ENCODE data around the gene HEPACAM. TPM values are rescaled to one million over a fixed set of nuclear protein-coding genes. Genes with fewer than 3 reads are reported as not detected.

The HEPACAM gene
- total RNA-seq, 1 experiment from 2014 or later, result 0.11 TPM

GRCh38 chr11:124875401-124875800 lies 60.4 kb downstream of the HEPACAM start:
- H3K27ac ChIP-seq (ENCODE audit: low read length), result no peak overlapping the region
- H3F3A ChIP-seq (ENCODE audit: low read length, unreplicated experiment), result no peaks in the 10 kb centered on the region
- H3K4me3 ChIP-seq (ENCODE audit: low read length), result peak overlapping the region; percentile 76
- H4K20me1 ChIP-seq (ENCODE audit: low read length), result no peaks in the 10 kb centered on the region
- H3K79me2 ChIP-seq (ENCODE audit: low read length), result no peaks in the 10 kb centered on the region
- peak overlapping the region; percentile 75 for H3K9ac ChIP-seq (ENCODE audit: low read length)
- H3K4me2 ChIP-seq (ENCODE audit: low read length), result peak overlapping the region; percentile 95
- POLR2A ChIA-PET (ENCODE audit: unreplicated experiment), result interaction anchor here (1.5 kb wide), 1 partner anchor 23 kb away, joined by 17 read pairs; the partner anchor contains the start of gene ROBO4
- peaks cover 12% of the 10 kb centered on the region for H3K4me1 ChIP-seq (ENCODE audit: insufficient read depth, low read length)
- ATAC-seq (no peak), DNase-seq (no peak)
- TF ChIP-seq EZH2 (IDR thresholded peaks at IDR 0.05; ENCODE audit: low read length, unreplicated experiment) (no peak), CTCF (conservative IDR thresholded peaks at IDR 0.05; ENCODE audit: low read depth, low read length) (no peak), EZH2phosphoT487 (IDR thresholded peaks at IDR 0.05; ENCODE audit: borderline replicate concordance, low read length) (no peak)
- CTCF ChIA-PET, result interaction anchor here (0.6 to 1.4 kb wide), 2 partner anchors 23 to 77 kb away, joined by 4 to 20 read pairs; partner anchors contain the start of gene ROBO4
- H3K9me3 ChIP-seq (ENCODE audit: low read length), result no peaks in the 10 kb centered on the region
- H3K9me2 ChIP-seq (replicated peaks; ENCODE audit: low read length), result no peaks in the 10 kb centered on the region
- no peaks in the 10 kb centered on the region for H3K36me3 ChIP-seq (ENCODE audit: low read depth, low read length)
- BruUV-seq (replicated peaks), result no TSS peak
- peak overlapping the region; percentile 89 for H2AFZ ChIP-seq (ENCODE audit: low read length)
- no peaks in the 10 kb centered on the region for H3K27me3 ChIP-seq (ENCODE audit: low read length)
- intact Hi-C loops (cut with micrococcal nuclease), result no loop called here

GRCh38 chr11:124874571-124875255 lies 61.1 kb downstream of the HEPACAM start:
- Histone ChIP-seq H2AFZ (ENCODE audit: low read length) (no peak overlapping the region), H3K36me3 (ENCODE audit: low read depth, low read length) (no peaks in the 10 kb centered on the region), H3K27me3 (ENCODE audit: low read length) (no peaks in the 10 kb centered on the region), H3K4me2 (ENCODE audit: low read length) (no peak overlapping the region), H3K27ac (ENCODE audit: low read length) (no peak overlapping the region), H3K9me2 (replicated peaks; ENCODE audit: low read length) (no peaks in the 10 kb centered on the region), H3K4me3 (ENCODE audit: low read length) (no peak overlapping the region), H4K20me1 (ENCODE audit: low read length) (no peaks in the 10 kb centered on the region), H3K9ac (ENCODE audit: low read length) (no peak overlapping the region), H3K79me2 (ENCODE audit: low read length) (no peaks in the 10 kb centered on the region), H3K4me1 (ENCODE audit: insufficient read depth, low read length) (peaks cover 12% of the 10 kb centered on the region), H3K9me3 (ENCODE audit: low read length) (no peaks in the 10 kb centered on the region), H3F3A (ENCODE audit: low read length, unreplicated experiment) (no peaks in the 10 kb centered on the region)
- intact Hi-C loops (cut with micrococcal nuclease), result no loop called here
- POLR2A ChIA-PET (ENCODE audit: unreplicated experiment), result no interaction called here
- DNase-seq, result no peak
- TF ChIP-seq EZH2phosphoT487 (IDR thresholded peaks at IDR 0.05; ENCODE audit: borderline replicate concordance, low read length) (no peak), EZH2 (IDR thresholded peaks at IDR 0.05; ENCODE audit: low read length, unreplicated experiment) (no peak), CTCF (conservative IDR thresholded peaks at IDR 0.05; ENCODE audit: low read depth, low read length) (no peak)
- no peak for ATAC-seq
- CTCF ChIA-PET, result no interaction called here
- no TSS peak for BruUV-seq (replicated peaks)

GRCh38 chr11:124873951-124874350 lies 61.9 kb downstream of the HEPACAM start:
- Histone ChIP-seq H3K27ac (ENCODE audit: low read length) (no peak overlapping the region), H3K36me3 (ENCODE audit: low read depth, low read length) (no peaks in the 10 kb centered on the region), H3K4me1 (ENCODE audit: insufficient read depth, low read length) (peaks cover 12% of the 10 kb centered on the region), H3K9me2 (replicated peaks; ENCODE audit: low read length) (no peaks in the 10 kb centered on the region), H3K4me2 (ENCODE audit: low read length) (no peak overlapping the region), H3K4me3 (ENCODE audit: low read length) (no peak overlapping the region), H3K79me2 (ENCODE audit: low read length) (no peaks in the 10 kb centered on the region), H2AFZ (ENCODE audit: low read length) (no peak overlapping the region), H3F3A (ENCODE audit: low read length, unreplicated experiment) (no peaks in the 10 kb centered on the region), H3K27me3 (ENCODE audit: low read length) (0 out of 2 replicates have a peak, but pooled peaks cover under 1% of the 10 kb centered on the region), H4K20me1 (ENCODE audit: low read length) (no peaks in the 10 kb centered on the region), H3K9ac (ENCODE audit: low read length) (no peak overlapping the region), H3K9me3 (ENCODE audit: low read length) (no peaks in the 10 kb centered on the region)
- DNase-seq, result no peak
- intact Hi-C loops (cut with micrococcal nuclease), result no loop called here
- ATAC-seq, result no peak
- ChIA-PET POLR2A (ENCODE audit: unreplicated experiment) (no interaction called here), CTCF (no interaction called here)
- no peak for TF ChIP-seq EZH2phosphoT487 (IDR thresholded peaks at IDR 0.05; ENCODE audit: borderline replicate concordance, low read length)
- TF ChIP-seq CTCF (conservative IDR thresholded peaks at IDR 0.05; ENCODE audit: low read depth, low read length), result no peak
- TF ChIP-seq EZH2 (IDR thresholded peaks at IDR 0.05; ENCODE audit: low read length, unreplicated experiment), result no peak
- BruUV-seq (replicated peaks), result no TSS peak

Measured in PC-3 (cell line).